ENCODE data around the gene PPA2.

- TF ChIP-seq CTCF (conservative IDR thresholded peaks at IDR 0.05; ENCODE audit: low read depth in 2 of 2) (no peak), EZH2 (IDR thresholded peaks at IDR 0.05; ENCODE audit: low read depth, unreplicated experiment) (no peak), REST (IDR thresholded peaks at IDR 0.05; ENCODE audit: unreplicated experiment) (no peak), ZNF331 (CRISPR knock-in tag; IDR thresholded peaks at IDR 0.05; ENCODE audit: low read depth) (no peak), CREB1 (CRISPR knock-in tag; IDR thresholded peaks at IDR 0.05; ENCODE audit: low read depth) (no peak), ZNF462 (CRISPR knock-in tag; IDR thresholded peaks at IDR 0.05) (no peak), POLR2AphosphoS5 (IDR thresholded peaks at IDR 0.05; ENCODE audit: low read depth) (no peak), JUNB (IDR thresholded peaks at IDR 0.05; ENCODE audit: unreplicated experiment) (no peak), STAT1 (IDR thresholded peaks at IDR 0.05; ENCODE audit: unreplicated experiment) (no peak), EZH2phosphoT487 (IDR thresholded peaks at IDR 0.05; ENCODE audit: unreplicated experiment) (no peak)
Observed at GRCh38 chr4:105351861-105352260, 122.0 kb downstream of the PPA2 start.
